PFSK-1 (cell line): Measurements from ENCODE around the gene CARD10.

ENCODE experiments used
- POLR2AphosphoS5 ChIP-seq: IDR thresholded peaks from 2 replicates; pipeline ENCODE4 v1.6.1; 2012; ENCODE audit warnings: low read depth, mild to moderate bottlenecking, control low read depth, low read length, moderate library complexity
- TAF1 ChIP-seq: IDR thresholded peaks from 2 replicates; pipeline ENCODE4 v1.6.1; 2012; ENCODE audit warnings: low read length, control low read depth, borderline replicate concordance; ENCODE audit not compliant: insufficient read depth
- TF ChIP-seq, protein P1 (sequence below), 2 experiments: IDR thresholded peaks; 2 replicates each; pipeline versions ENCODE4 v1.6.1 to v1.8.0; 2011 to 2012; ENCODE audit warnings: low read depth in 2 of 2, low read length in 2 of 2, control low read depth in 1 of 2, inconsistent platforms in 1 of 2, mild to moderate bottlenecking in 1 of 2, moderate library complexity in 1 of 2; ENCODE audit not compliant: insufficient read depth in 1 of 2

DNA sequence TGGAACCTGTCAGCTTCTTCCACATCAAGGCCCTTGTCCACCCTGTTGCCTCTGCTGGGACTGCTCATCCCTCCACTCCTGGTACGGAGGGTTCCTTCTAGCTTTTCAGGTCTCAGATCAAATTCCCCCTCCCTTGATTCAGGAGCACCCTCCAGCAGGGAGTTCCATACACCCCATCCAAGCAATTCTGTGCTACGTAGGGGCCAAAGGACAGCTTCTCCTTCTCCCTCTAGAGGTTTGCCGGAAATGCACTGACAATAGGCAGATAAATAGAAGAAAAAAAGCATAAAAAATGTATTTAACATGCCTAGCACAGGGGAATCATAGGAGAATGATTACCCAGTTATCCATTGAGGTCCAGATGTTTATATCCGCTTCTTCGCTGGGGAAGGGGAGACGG is 3.3 kb upstream of the CARD10 start:
- TF ChIP-seq, protein P1, sequence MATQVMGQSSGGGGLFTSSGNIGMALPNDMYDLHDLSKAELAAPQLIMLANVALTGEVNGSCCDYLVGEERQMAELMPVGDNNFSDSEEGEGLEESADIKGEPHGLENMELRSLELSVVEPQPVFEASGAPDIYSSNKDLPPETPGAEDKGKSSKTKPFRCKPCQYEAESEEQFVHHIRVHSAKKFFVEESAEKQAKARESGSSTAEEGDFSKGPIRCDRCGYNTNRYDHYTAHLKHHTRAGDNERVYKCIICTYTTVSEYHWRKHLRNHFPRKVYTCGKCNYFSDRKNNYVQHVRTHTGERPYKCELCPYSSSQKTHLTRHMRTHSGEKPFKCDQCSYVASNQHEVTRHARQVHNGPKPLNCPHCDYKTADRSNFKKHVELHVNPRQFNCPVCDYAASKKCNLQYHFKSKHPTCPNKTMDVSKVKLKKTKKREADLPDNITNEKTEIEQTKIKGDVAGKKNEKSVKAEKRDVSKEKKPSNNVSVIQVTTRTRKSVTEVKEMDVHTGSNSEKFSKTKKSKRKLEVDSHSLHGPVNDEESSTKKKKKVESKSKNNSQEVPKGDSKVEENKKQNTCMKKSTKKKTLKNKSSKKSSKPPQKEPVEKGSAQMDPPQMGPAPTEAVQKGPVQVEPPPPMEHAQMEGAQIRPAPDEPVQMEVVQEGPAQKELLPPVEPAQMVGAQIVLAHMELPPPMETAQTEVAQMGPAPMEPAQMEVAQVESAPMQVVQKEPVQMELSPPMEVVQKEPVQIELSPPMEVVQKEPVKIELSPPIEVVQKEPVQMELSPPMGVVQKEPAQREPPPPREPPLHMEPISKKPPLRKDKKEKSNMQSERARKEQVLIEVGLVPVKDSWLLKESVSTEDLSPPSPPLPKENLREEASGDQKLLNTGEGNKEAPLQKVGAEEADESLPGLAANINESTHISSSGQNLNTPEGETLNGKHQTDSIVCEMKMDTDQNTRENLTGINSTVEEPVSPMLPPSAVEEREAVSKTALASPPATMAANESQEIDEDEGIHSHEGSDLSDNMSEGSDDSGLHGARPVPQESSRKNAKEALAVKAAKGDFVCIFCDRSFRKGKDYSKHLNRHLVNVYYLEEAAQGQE (IDR thresholded peaks at IDR 0.05; ENCODE audit: insufficient read depth in 1 of 2, low read depth in 2 of 2, low read length in 2 of 2): no peak
- TF ChIP-seq TAF1: no peak
- TF ChIP-seq POLR2AphosphoS5: no peak
